Neural progenitor cell (in vitro differentiated cells): ENCODE data around the gene CNOT1. TPM values are rescaled to one million over a fixed set of nuclear protein-coding genes. Genes with fewer than 3 reads are reported as not detected.

Experiments used
- DNase-seq: peaks from one replicate; pipeline ENCODE4 v3.0.0-alpha.2; 2016; ENCODE audit warnings: low spot score
- H2AFZ ChIP-seq: fragments of 200-600 bp; sonication (generic); replicated peaks from 2 replicates; pipeline ENCODE4 v1.6.1; 2016; ENCODE audit warnings: antibody characterized with exemption
- H3F3A ChIP-seq: fragments of 200-600 bp; sonication (generic); 2 replicates; pipeline ENCODE4 v1.6.1; 2016; ENCODE audit warnings: antibody characterized with exemption, low read depth
- H3K27ac ChIP-seq: fragments of 200-600 bp; sonication (generic); 2 replicates; pipeline ENCODE4 v1.5.1; 2016; ENCODE audit warnings: mild to moderate bottlenecking
- H3K27me3 ChIP-seq: fragments of 200-600 bp; sonication (generic); 2 replicates; pipeline ENCODE4 v1.6.1; 2016; ENCODE audit warnings: mild to moderate bottlenecking, moderate library complexity
- H3K36me3 ChIP-seq: fragments of 200-600 bp; sonication (generic); 2 replicates; pipeline ENCODE4 v1.5.1; 2016
- H3K4me1 ChIP-seq: fragments of 200-600 bp; sonication (generic); 2 replicates; pipeline ENCODE4 v1.6.1; 2016; ENCODE audit warnings: mixed run types
- H3K4me2 ChIP-seq: fragments of 200-600 bp; sonication (generic); 2 replicates; pipeline ENCODE4 v1.6.1; 2016
- H3K4me3 ChIP-seq: fragments of 200-600 bp; sonication (generic); 2 replicates; pipeline ENCODE4 v1.5.1; 2016
- H3K79me2 ChIP-seq: fragments of 200-600 bp; sonication (generic); 2 replicates; pipeline ENCODE4 v1.6.1; 2016; ENCODE audit warnings: low read depth
- H3K9ac ChIP-seq: fragments of 200-600 bp; sonication (generic); 2 replicates; pipeline ENCODE4 v1.6.1; 2016
- H3K9me3 ChIP-seq: fragments of 200-600 bp; sonication (generic); 2 replicates; pipeline ENCODE4 v1.5.1; 2016; ENCODE audit warnings: low read depth
- H4K20me1 ChIP-seq: fragments of 200-600 bp; sonication (generic); 2 replicates; pipeline ENCODE4 v1.6.1; 2016; ENCODE audit warnings: low read depth
- H3K27ac Mint-ChIP-seq: 3 replicates; pipeline ENCODE4 v1.8.0; 2021; ENCODE audit warnings: mixed read lengths
- H3K27me3 Mint-ChIP-seq: 2 replicates; pipeline ENCODE4 v1.8.0; 2022; ENCODE audit warnings: low read depth, mild to moderate bottlenecking, inconsistent platforms, moderate library complexity, mixed read lengths; ENCODE audit not compliant: insufficient read depth
- H3K36me3 Mint-ChIP-seq: 3 replicates; pipeline ENCODE4 v1.8.0; 2021; ENCODE audit warnings: mixed read lengths
- H3K4me1 Mint-ChIP-seq: 3 replicates; pipeline ENCODE4 v1.8.0; 2021; ENCODE audit warnings: mixed read lengths
- H3K4me3 Mint-ChIP-seq: 3 replicates; pipeline ENCODE4 v1.8.0; 2021; ENCODE audit warnings: mild to moderate bottlenecking, moderate library complexity, mixed read lengths
- H3K9me3 Mint-ChIP-seq: 3 replicates; pipeline ENCODE4 v1.8.0; 2020; ENCODE audit warnings: mixed read lengths
- EZH2 ChIP-seq: fragments of 200-600 bp; sonication (generic); IDR thresholded peaks from 2 replicates; pipeline ENCODE4 v1.6.1; 2017; ENCODE audit warnings: antibody characterized with exemption, mild to moderate bottlenecking, moderate library complexity
- EZH2phosphoT487 ChIP-seq: fragments of 200-600 bp; sonication (generic); IDR thresholded peaks from 2 replicates; pipeline ENCODE4 v1.6.1; 2017; ENCODE audit warnings: antibody characterized with exemption
- total RNA-seq: library from RNA; depleted of rRNA; stranded (reverse); fragments of >200 nt; gene quantifications from 2 replicates; pipeline ENCODE4 v1.2.3, GENCODE V29; 2015; ENCODE audit warnings: low replicate concordance
- TF ChIP-seq, protein P1 (sequence below): fragments of 200-600 bp; sonication (generic); IDR thresholded peaks from 2 replicates; pipeline ENCODE4 v1.5.1; 2017; ENCODE audit warnings: antibody characterized with exemption, mild to moderate bottlenecking

The CNOT1 gene
- total RNA-seq, 1 donor from 2014 or later, result 241 TPM

DNA sequence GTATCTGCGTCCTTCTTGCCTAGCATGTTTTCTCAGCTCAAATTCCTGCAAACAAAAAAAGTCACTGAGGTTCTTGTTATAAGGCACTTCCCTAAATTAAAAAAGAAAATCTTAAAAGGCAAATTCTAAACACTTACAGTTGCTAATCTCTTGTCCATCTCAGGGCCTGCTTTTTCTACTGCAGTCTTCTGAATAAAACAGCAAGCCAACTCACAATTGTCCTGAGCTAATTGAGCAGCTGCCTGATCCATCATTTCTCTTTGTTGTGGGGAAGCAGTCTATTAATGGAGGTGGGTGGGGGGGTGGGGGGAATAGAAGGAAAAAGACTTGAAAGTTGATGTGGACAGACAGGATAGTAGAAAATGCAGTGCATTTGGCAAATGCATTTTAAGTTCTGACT is 87.3 kb downstream of the CNOT1 start:
- H2AFZ ChIP-seq, result no peak overlapping the region
- peak overlapping the region; percentile 83 for H3K27ac ChIP-seq
- peaks cover 55% of the 10 kb centered on the region for H3K36me3 Mint-ChIP-seq
- peaks cover 2% of the 10 kb centered on the region for H3K27me3 Mint-ChIP-seq
- no peak overlapping the region for H3K4me3 ChIP-seq
- no peak overlapping the region for H3K27ac Mint-ChIP-seq
- H3K27me3 ChIP-seq, result no peaks in the 10 kb centered on the region
- H3K79me2 ChIP-seq, result peaks cover 10% of the 10 kb centered on the region
- peaks cover 16% of the 10 kb centered on the region for H3K4me1 ChIP-seq
- H3K9me3 Mint-ChIP-seq, result no peaks in the 10 kb centered on the region
- peak; percentile 50 for DNase-seq
- H3K4me3 Mint-ChIP-seq, result no peak overlapping the region
- peaks cover 37% of the 10 kb centered on the region for H4K20me1 ChIP-seq
- no peak overlapping the region for H3K4me2 ChIP-seq
- no peaks in the 10 kb centered on the region for H3K4me1 Mint-ChIP-seq
- peaks cover 87% of the 10 kb centered on the region for H3K36me3 ChIP-seq
- H3K9me3 ChIP-seq, result no peaks in the 10 kb centered on the region
- peaks cover 35% of the 10 kb centered on the region for H3F3A ChIP-seq
- H3K9ac ChIP-seq, result no peak overlapping the region
- no peak for TF ChIP-seq EZH2phosphoT487
- TF ChIP-seq, protein P1, sequence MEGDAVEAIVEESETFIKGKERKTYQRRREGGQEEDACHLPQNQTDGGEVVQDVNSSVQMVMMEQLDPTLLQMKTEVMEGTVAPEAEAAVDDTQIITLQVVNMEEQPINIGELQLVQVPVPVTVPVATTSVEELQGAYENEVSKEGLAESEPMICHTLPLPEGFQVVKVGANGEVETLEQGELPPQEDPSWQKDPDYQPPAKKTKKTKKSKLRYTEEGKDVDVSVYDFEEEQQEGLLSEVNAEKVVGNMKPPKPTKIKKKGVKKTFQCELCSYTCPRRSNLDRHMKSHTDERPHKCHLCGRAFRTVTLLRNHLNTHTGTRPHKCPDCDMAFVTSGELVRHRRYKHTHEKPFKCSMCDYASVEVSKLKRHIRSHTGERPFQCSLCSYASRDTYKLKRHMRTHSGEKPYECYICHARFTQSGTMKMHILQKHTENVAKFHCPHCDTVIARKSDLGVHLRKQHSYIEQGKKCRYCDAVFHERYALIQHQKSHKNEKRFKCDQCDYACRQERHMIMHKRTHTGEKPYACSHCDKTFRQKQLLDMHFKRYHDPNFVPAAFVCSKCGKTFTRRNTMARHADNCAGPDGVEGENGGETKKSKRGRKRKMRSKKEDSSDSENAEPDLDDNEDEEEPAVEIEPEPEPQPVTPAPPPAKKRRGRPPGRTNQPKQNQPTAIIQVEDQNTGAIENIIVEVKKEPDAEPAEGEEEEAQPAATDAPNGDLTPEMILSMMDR, result no peak
- TF ChIP-seq EZH2, result no peak

DNA sequence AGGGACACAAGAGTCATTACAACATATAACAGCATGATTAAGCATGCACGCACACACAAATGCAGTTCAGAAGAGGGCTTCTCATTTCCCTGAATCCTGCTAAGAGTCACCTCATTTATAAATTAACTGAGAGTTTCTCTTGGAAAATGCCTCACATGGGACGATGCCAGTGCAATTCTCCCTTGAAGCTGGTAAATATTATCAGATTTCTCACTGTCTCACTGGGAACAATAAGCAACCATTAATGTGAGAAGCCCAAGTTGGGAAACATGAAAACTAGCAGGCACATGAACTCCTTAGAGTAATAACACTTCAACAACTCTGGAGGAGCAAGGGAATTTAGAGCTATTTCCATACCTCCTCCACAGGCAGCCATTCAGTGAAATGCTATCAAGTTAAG is 87.9 kb downstream of the CNOT1 start:
- no peak overlapping the region for H2AFZ ChIP-seq
- Mint-ChIP-seq H3K27me3 (peaks cover 2% of the 10 kb centered on the region), H3K27ac (no peak overlapping the region), H3K9me3 (no peaks in the 10 kb centered on the region), H3K4me3 (no peak overlapping the region), H3K36me3 (peaks cover 56% of the 10 kb centered on the region), H3K4me1 (no peaks in the 10 kb centered on the region)
- H3K4me1 ChIP-seq, result peaks cover 16% of the 10 kb centered on the region
- no peak for DNase-seq
- no peak overlapping the region for H3K4me3 ChIP-seq
- H3K4me2 ChIP-seq, result no peak overlapping the region
- H3K27ac ChIP-seq, result peak overlapping the region; percentile 83
- H3K9me3 ChIP-seq, result no peaks in the 10 kb centered on the region
- no peak overlapping the region for H3K9ac ChIP-seq
- TF ChIP-seq, protein P1, result no peak
- no peaks in the 10 kb centered on the region for H3K27me3 ChIP-seq
- H3F3A ChIP-seq, result peaks cover 29% of the 10 kb centered on the region
- peaks cover 5% of the 10 kb centered on the region for H3K79me2 ChIP-seq
- H4K20me1 ChIP-seq, result peaks cover 37% of the 10 kb centered on the region
- H3K36me3 ChIP-seq, result peaks cover 83% of the 10 kb centered on the region

DNA sequence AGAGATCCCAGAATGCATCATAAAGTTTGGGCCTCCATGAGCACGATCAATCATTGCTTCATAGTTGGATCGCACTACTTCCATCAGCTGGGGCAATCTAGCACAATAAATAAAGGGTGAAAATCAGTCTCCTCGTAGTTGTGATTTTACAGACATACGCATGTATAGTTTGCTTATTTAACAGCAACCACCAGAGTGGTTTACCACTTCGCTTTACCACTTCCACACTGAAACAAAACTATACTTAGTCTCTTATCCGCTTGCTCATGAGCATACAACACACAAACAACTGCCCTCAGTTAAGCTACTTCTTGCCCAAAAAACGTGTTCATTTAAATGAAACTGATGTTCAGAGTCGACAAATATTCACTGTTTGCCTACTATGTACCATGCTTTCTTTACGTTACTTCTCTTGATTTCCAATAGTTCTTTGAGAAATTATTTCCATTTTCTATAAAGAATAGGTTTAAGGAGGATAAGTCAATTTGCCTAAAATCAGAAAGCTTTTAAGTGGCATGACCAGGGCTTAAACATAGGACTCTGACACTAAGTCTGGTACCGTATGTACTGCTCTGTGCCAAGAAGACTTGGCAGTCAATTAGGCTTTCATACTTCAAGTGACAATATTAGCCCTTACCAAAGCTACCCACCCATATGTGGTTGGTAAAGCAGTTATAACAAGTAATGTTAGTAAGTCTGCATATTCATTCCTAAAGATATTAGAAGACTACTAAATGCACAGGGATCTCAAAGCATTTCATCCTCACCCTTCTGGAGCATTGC is 92.3 kb downstream of the CNOT1 start:
- Histone ChIP-seq H3K27ac (no peak overlapping the region), H4K20me1 (peaks cover 13% of the 10 kb centered on the region)

More for the DNA sequence above, 92.3 kb downstream of the CNOT1 start:
- Histone ChIP-seq H3K4me3 (no peak overlapping the region), H3K4me1 (peaks cover 6% of the 10 kb centered on the region), H3K4me2 (no peak overlapping the region), H3F3A (peaks cover 14% of the 10 kb centered on the region), H3K9me3 (no peaks in the 10 kb centered on the region), H3K36me3 (peaks cover 66% of the 10 kb centered on the region), H2AFZ (no peak overlapping the region), H3K79me2 (no peaks in the 10 kb centered on the region), H3K9ac (no peak overlapping the region), H3K27me3 (no peaks in the 10 kb centered on the region)
- Mint-ChIP-seq H3K4me3 (no peak overlapping the region), H3K4me1 (no peaks in the 10 kb centered on the region), H3K27ac (no peak overlapping the region), H3K27me3 (peaks cover 5% of the 10 kb centered on the region), H3K9me3 (no peaks in the 10 kb centered on the region), H3K36me3 (peaks cover 53% of the 10 kb centered on the region)
- TF ChIP-seq EZH2 (no peak), EZH2phosphoT487 (no peak)
- TF ChIP-seq, protein P1, result no peak
- DNase-seq, result no peak
